Calu3 (cell line): Measurements from ENCODE around the gene C1orf35. TPM values are rescaled to one million over a fixed set of nuclear protein-coding genes. Genes with fewer than 3 reads are reported as not detected.

Source experiments
- BruUV-seq: library from RNA; stranded (reverse); fragments of 400-500 nt; replicated peaks from 2 replicates; lab custom pipeline; 2021; lab: Mats Ljungman, UMichigan
- CTCF ChIA-PET: fragments of 300-600 bp; sonication (Branson Sonifier 250); formaldehyde crosslinking; loops from one replicate; lab custom pipeline; 2022; ENCODE audit warnings: antibody characterized with exemption; lab: Charles Lee
- DNase-seq: peaks from one replicate; pipeline ENCODE4 v3.0.0; 2022
- H3K27ac Mint-ChIP-seq: one replicate; pipeline ENCODE4 v1.8.0; 2022; ENCODE audit warnings: mixed read lengths; ENCODE audit not compliant: unreplicated experiment
- H3K27me3 Mint-ChIP-seq: one replicate; pipeline ENCODE4 v1.8.0; 2022; ENCODE audit warnings: mixed read lengths; ENCODE audit not compliant: unreplicated experiment
- H3K36me3 Mint-ChIP-seq: one replicate; pipeline ENCODE4 v1.8.0; 2022; ENCODE audit warnings: mild to moderate bottlenecking, moderate library complexity, mixed read lengths; ENCODE audit not compliant: insufficient read depth, unreplicated experiment
- H3K4me1 Mint-ChIP-seq: one replicate; pipeline ENCODE4 v1.8.0; 2022; ENCODE audit warnings: mild to moderate bottlenecking, low read depth, mixed read lengths; ENCODE audit not compliant: unreplicated experiment
- H3K4me3 Mint-ChIP-seq: one replicate; pipeline ENCODE4 v1.8.0; 2022; ENCODE audit warnings: mild to moderate bottlenecking, low read depth, moderate library complexity, mixed read lengths; ENCODE audit not compliant: unreplicated experiment
- H3K9me3 Mint-ChIP-seq: one replicate; pipeline ENCODE4 v1.8.0; 2022; ENCODE audit warnings: low read depth, mixed read lengths; ENCODE audit not compliant: unreplicated experiment
- CTCF ChIP-seq: fragments of 200-600 bp; IDR thresholded peaks from one replicate; pipeline ENCODE4 v1.8.0; 2022; ENCODE audit warnings: antibody characterized with exemption; ENCODE audit not compliant: unreplicated experiment
- intact Hi-C: fragments of 100-400 bp; cut with micrococcal nuclease; formaldehyde crosslinking; loops from one replicate; pipeline ENCODE4 v1.10.0; 2022; ENCODE audit not compliant: unreplicated experiment
- total RNA-seq: library from RNA; stranded (reverse); gene quantifications from 2 replicates; pipeline ENCODE4 v1.2.3, GENCODE V29; 2022

C1orf35 gene
- total RNA-seq, 1 experiment from 2014 or later = 38.1 TPM

DNA sequence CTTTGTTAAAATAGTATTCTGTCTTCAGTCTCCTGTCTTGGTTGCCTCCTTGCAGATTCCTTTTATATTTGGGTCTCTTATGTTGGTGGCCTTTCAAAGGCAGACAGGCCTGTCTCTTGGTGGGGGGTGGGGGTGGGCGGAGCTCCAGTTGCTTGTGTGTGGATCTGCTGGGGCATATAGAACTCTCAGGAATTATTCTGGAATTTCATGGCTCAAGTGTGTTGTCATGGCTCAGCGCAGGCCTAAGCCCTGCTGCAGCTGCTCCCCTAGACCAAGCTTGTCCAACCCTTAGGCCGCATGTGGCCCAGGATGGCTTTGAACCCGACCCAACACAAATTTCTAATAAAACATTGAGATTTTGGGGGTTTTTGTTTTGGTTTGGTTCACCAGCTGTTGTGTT lies 8.0 kb downstream of the C1orf35 start:
- Mint-ChIP-seq H3K27me3 (no peaks in the 10 kb centered on the region), H3K9me3 (peaks cover 8% of the 10 kb centered on the region), H3K4me1 (peaks cover 28% of the 10 kb centered on the region), H3K4me3 (no peak overlapping the region), H3K36me3 (peaks cover 100% of the 10 kb centered on the region), H3K27ac (peak overlapping the region; percentile 14)
- CTCF ChIA-PET = no interaction called here
- TF ChIP-seq CTCF = no peak
- no TSS peak for BruUV-seq
- DNase-seq = no peak
- intact Hi-C loops = no loop called here

- no peak for TF ChIP-seq CTCF
- Mint-ChIP-seq H3K27me3 (no peaks in the 10 kb centered on the region), H3K4me1 (peaks cover 34% of the 10 kb centered on the region), H3K36me3 (peaks cover 100% of the 10 kb centered on the region), H3K9me3 (peaks cover 8% of the 10 kb centered on the region), H3K27ac (peak overlapping the region; percentile 14), H3K4me3 (no peak overlapping the region)
- no TSS peak for BruUV-seq
- intact Hi-C loops = no loop called here
- no peak for DNase-seq
- CTCF ChIA-PET = no interaction called here
Measured at GRCh38 chr1:228094432-228095016, 8.6 kb downstream of the C1orf35 start.

DNA sequence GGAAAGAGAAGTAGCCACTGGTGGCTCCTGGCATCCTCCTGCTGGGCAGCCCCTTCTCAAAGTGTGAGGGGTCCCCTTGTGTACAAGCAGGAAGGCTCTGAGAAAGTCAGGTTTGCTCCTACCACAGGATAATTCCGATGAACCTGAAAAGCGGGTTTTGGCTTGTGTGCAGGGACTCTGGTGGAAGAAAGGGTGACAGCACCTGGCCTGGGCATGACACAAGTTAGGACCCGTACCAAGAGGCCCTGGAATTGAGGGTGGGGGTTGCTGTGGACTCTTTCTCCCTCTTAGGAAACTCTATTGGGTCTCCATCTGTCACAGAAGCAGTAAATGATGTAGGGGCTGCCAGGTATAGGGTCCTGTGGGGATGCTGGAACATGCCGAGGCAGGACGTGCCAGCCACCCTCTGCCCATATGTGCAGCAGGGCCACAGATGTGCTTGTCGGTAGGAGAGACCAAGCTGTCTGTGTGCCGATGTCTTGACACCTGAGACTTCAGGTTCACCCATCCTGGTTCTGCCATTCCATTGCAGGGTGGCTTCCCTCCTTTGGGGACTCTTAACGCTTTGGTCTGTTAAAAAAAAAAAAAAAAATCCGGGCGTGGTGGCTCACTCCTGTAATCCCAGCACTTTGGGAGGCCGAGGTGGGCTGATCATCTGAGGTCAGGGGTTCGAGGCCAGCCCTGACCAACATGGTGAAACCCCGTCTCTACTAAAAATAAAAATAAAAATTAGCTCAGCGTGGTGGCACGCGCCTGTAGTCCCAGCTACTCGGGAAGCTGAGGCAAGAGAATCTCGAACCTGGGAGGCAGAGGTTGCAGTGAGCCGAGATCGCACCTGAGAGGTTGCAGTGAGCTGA lies 9.8 kb downstream of the C1orf35 start:
- H3K4me3 Mint-ChIP-seq = no peak overlapping the region
- no peak for DNase-seq
- H3K36me3 Mint-ChIP-seq = peaks cover 100% of the 10 kb centered on the region
- CTCF ChIA-PET = no interaction called here
- H3K27me3 Mint-ChIP-seq = no peaks in the 10 kb centered on the region
- intact Hi-C loops = no loop called here
- H3K27ac Mint-ChIP-seq = no peak overlapping the region
- no TSS peak for BruUV-seq
- H3K4me1 Mint-ChIP-seq = peaks cover 47% of the 10 kb centered on the region
- no peak for TF ChIP-seq CTCF
- peaks cover 8% of the 10 kb centered on the region for H3K9me3 Mint-ChIP-seq

GRCh38 chr1:228092342-228093049 lies 10.6 kb downstream of the C1orf35 start:
- H3K9me3 Mint-ChIP-seq = peaks cover 8% of the 10 kb centered on the region
- DNase-seq = no peak
- intact Hi-C loops = no loop called here
- H3K27ac Mint-ChIP-seq = no peak overlapping the region
- H3K36me3 Mint-ChIP-seq = peaks cover 100% of the 10 kb centered on the region
- H3K27me3 Mint-ChIP-seq = no peaks in the 10 kb centered on the region
- peaks cover 54% of the 10 kb centered on the region for H3K4me1 Mint-ChIP-seq
- no peak overlapping the region for H3K4me3 Mint-ChIP-seq
- CTCF ChIA-PET = no interaction called here
- no peak for TF ChIP-seq CTCF
- no TSS peak for BruUV-seq
